GM19372 (cell line): ENCODE data around the gene MUSTN1.

Experiments
- ATAC-seq: cut with Tn5 transposase; IDR thresholded peaks from one replicate; pipeline ENCODE4 v1.9.1; 2021; ENCODE audit warnings: mild to moderate bottlenecking, low read depth, moderate library complexity; ENCODE audit not compliant: unreplicated experiment

Gene MUSTN1

DNA sequence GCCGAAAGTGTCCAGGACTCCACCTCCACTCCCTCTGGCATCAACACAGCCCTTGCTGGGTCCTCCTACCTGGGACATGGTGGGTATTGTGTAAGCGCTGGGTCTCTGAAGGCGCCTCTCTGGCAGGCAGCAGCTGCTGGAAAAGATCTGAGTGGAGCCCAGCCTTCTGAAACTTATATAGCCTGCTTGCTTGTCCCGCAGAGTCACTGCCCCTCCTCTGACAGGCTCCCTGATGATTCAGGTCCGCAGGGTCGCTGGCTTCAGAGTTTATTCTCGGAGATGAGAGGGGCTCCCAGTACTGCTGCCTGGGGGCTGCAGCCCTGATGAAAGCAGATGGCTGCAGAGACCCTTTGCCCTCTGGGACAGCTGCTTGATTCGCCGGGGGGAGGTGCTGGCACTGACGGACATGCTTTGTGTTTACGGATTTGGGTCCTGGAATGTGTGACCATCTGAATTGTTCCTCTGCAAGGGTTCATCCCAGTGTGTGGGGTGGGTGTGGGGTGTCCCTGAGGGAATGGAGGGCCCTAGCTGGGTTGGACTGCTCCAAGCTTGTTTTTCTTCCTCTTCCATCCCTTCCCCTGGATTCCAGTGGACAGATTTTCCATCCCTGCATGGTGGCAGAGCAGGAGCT is at the start of gene MUSTN1:
TSS of gene MUSTN1 (minus strand) at position 149 of the 631 bp plus-strand sequence. CDS start at position 78, 71 bp downstream.
- ATAC-seq: no peak

GRCh38 chr3:52882377-52882776 is 47.6 kb upstream of the MUSTN1 start:
- no peak for ATAC-seq

DNA sequence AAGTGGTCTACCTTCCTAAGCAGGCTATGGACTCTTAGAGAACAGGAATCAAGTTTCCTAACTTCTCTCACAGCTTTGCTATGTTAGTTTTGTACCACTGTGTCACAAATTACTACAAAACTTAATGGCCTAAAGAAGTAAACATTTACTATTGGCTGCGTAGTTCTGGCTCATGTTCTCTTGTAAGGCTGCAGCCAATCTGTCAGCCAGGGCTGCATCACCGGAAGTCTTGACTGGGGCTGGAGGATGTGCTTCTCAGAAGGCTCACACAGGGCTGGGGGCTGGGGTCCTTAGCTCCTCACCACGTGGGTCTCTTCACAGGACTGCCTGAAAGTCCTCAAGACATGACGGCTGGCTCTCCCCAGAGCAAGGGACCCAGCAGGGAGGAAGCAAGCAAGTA is 47.1 kb upstream of the MUSTN1 start:
- no peak for ATAC-seq

DNA sequence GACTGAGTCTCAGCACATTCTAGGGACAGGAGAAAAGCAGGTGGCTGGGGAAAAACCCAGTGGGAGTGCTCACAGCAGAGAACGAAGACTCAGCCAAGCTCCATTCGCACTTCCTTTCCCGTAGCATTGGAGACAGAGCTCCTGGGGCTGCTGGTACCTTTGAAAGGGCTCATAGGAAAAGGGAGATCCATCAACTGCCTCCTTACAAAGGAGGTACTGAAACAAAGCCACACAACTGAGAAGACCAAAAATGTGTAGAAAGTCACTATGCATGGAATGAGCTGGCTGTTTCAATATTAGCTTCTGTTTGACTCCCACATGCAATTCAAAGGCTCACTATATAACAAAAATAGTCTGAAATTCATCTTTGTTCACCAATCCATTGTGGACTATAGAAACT is 45.7 kb upstream of the MUSTN1 start:
- no peak for ATAC-seq

DNA sequence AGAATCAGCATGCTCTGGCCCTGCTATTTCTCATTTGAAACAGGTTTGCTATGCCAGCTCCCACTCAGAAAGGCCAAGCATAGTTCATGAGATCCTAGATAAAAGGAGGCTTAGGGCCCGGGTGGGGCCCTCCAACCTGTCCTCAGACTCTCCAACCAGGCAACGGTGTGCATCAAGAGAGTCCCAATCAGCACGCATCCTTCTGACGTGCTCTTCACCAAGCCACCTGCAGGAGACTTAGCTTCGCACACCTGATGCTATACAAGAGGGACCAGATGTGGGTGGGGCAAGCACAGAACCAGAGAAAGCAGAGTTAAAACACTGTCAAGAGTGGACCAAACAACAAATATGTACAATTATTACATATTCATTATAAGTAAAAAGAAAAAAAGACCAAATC is 45.2 kb upstream of the MUSTN1 start:
- no peak for ATAC-seq

DNA sequence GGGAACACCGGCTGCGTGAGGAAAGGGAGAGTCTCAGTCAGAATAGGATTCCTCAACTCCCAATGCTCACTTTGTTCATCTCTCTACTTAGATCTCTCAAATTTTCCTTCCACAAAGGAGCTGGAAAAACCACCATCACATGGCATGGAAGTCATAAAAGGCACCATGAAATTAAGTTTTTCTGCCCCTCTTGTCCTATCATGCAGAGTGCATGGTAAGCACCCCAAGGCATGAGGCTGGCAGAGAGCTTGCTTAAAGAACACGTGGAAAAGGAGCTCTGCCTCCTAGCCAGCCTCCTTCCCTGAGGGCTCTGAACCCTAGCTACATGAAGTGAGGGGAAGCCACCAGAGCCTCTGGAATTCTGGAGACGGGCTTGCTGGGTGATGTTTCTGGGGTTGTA is 44.8 kb upstream of the MUSTN1 start:
- no peak for ATAC-seq

DNA sequence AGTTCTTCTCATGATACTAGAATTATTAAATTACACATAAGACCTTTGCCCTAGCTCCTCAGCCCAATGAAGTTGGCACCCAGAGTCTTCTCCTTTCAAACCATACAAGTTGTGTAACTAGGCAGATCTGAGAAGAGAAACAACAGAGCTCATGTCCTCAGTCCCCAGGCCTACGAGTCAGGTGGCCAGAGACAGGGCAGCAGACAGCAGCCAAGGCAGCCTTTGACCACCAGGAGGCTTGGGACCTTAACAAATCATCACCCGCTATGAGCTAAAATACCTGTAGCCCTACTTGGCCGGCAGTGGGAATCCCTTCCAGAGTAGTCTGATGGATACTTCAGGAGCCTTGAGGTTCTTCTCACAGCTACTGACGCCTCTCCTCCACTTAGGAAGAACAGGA is 44.3 kb upstream of the MUSTN1 start:
- ATAC-seq: no peak

DNA sequence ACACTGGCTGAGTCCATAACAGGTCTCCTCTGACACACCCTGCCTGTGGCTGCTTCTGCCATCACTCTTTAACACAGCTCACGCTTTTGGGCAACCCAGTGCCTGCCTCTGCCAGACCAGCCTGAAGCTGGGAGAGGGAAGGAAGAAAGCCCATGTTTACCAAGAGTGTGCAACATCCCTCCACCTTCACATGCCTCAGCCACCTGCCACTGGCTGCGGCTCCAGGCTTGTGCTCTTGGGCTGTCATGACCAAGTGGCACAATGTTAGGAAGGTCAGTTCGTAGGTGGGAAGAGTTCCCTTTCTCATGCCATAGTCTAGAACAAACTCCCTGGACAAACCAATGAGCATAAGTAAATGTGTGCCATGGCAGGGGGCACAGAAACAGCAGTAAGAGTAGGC is 42.3 kb upstream of the MUSTN1 start:
- ATAC-seq: no peak

GRCh38 chr3:52874864-52875587 is 40.2 kb upstream of the MUSTN1 start:
- no peak for ATAC-seq

DNA sequence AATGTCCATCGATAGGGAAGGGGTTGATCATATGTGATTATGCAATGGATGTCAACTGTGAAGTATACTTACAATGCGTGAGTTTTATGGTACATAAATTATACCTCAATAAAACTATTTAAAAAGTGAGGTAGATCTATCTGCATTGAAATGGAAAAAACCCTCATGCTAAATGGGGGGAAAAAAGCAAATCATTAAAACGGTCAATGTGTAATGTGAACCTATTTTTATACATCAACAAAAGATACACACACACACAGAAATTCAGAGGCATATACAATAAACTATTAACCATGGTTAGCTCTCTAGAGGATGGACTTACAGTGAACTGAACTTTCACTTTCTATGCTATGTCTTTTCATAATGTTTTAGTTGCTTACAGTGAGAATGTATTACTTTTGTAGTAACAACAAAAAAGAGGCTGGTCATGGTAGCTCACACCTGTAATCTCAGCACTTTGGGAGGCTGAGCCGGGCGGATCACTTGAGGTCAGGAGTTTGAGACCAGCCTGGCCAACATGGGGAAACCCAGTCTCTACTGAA is 39.4 kb upstream of the MUSTN1 start:
- no peak for ATAC-seq

- no peak for ATAC-seq
Measured at GRCh38 chr3:52873433-52874159, 38.8 kb upstream of the MUSTN1 start.

GRCh38 chr3:52872245-52872644 is 37.4 kb upstream of the MUSTN1 start:
- ATAC-seq: no peak

DNA sequence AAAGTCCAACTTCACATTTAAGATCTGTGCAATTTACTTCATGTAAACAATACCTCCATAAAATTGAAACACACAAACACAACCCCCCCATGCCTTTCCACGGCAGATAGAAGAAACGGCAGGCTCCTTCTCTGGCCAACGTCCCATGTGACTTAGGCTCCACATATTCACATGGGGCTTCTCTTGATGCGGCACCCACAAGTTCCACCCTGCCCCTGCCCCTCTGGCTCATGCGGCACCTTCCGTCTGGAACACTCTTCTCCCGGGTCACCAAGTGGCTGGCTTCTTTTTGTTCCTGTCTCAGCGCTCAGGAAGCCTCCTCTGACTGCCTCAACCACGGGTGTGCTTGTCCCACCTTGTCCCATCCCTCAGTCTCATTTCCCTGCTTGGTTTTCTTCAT is 36.9 kb upstream of the MUSTN1 start:
- no peak for ATAC-seq

GRCh38 chr3:52870471-52870870 is 35.7 kb upstream of the MUSTN1 start:
- ATAC-seq: no peak

- no peak for ATAC-seq
Measured at GRCh38 chr3:52866427-52866826, 31.6 kb upstream of the MUSTN1 start.

DNA sequence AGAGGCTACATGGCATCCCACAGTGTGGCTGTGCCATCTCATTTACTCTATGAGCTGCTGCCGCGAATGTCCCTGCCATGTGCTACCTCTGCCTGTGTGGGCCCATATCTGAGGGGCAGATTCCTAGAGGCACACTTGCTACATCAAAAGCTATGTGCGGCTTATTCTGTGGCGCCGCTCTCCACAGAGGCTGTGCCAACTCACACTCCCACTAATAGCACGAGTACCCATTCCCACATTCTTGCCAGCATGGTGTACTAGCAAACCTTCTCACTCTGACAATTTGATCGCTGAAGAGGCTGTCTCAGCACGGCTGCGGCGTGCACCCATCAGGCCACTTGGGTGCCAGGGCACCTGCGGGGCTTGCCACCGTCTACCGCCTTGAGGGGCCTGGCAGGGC is 31.2 kb upstream of the MUSTN1 start:
- ATAC-seq: no peak

DNA sequence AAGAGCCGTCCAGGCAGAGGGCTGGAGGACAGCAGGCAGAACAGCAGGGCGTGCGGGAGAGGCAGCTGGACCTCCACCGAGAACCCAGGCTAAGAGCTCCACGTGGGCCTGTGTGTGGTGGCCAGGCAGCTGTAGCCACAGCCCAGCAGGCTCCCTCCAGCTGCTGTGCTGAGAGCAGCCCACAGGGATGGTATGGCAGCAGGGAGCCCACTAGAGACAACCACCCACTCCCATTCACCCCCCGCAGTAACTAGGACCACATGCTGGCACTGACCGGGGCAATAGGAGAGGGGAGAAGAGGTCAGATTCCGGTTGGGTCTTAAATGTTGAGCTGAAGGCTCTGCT is 25.6 kb upstream of the MUSTN1 start:
- no peak for ATAC-seq

DNA sequence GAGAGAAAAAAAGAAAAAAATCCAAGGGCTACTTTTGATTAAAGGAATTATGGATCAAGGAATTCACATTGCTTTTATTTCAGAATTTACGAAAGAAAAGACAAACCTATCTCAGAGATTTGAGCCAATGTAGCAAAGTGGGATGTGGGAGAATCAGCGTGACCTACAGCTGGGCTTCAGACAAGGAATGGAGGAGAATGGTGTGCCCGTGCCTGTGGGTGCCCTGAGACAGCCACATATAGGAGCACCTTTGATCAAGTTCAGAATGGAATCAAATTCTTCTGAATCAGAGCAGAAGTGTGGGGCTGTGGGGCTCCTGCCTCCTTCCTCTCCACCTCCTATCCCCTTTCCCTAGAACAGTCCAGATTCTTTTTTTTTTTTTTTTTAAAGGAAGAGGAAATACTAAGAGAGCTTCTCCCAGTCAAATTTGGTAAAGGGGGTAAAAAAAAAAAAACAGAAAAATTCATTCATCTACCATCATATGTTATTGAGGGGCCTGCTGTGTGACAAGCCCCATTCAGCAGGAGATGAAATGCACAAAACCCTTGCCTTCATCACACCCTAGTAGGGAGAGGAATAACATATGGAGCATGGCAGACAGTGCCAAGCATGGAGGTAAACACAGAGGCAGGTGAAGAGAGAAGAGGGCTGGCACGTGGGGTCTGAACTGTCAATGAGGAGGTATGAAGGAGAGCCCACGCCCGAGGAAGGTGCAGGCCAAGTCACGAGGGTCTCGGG is 25.0 kb upstream of the MUSTN1 start:
- no peak for ATAC-seq

- ATAC-seq: no peak
Measured at GRCh38 chr3:52857864-52858263, 23.0 kb upstream of the MUSTN1 start.

- no peak for ATAC-seq
Measured at GRCh38 chr3:52857133-52857532, 22.3 kb upstream of the MUSTN1 start.

DNA sequence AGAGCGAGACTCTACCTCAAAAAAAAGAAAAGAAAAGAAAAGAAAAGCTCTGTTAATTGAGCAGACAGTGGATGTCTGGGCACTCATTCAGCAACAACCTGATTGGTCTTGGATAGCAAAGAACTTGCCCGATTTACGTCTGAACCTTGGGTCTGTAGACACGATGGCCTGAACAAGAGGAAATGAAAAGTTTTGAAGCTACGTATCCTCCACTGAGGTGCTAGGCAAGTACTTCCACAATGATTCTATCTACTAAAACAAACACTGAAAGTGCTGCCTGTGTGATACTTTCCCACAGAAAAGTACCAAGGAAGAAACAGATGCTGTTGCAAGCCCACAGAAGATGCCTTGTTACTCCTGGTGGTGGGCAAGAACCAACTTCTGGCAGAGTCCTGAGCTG is 21.8 kb upstream of the MUSTN1 start:
- ATAC-seq: no peak
